ENCODE data around the gene MALT1. TPM values are rescaled to one million over a fixed set of nuclear protein-coding genes. Genes with fewer than 3 reads are reported as not detected.

The MALT1 gene
- total RNA-seq, 4 donors from 2014 or later = 9.9 to 24.8 (median 12.9) TPM

GRCh38 chr18:58802959-58803358 is 131.7 kb downstream of the MALT1 start:
- in situ Hi-C loops (cut with MboI; ENCODE audit: low sequenced_read_pairs in 4 of 4) = no loop called here
- Histone ChIP-seq H3K36me3 (no peaks in the 10 kb centered on the region), H3K27me3 (no peaks in the 10 kb centered on the region), H3K27ac (no peak overlapping the region), H3K4me1 (peaks cover 0 to 7% of the 10 kb centered on the region in 2 donors), H3K9me3 (no peaks in the 10 kb centered on the region), H3K4me3 (no peak overlapping the region)
- TF ChIP-seq POLR2A (IDR thresholded peaks at IDR 0.05) (no peak), CTCF (IDR thresholded peaks at IDR 0.05 in 4 of 5, conservative IDR thresholded peaks at IDR 0.05 in 1 of 5) (no peak)
- intact Hi-C loops (cut with DNase I; ENCODE audit: low total_unique reads) = no loop called here
- DNase-seq (no peak), ATAC-seq (no peak)

- in situ Hi-C loops (cut with MboI; ENCODE audit: low sequenced_read_pairs in 4 of 4) (no loop called here), intact Hi-C loops (cut with DNase I; ENCODE audit: low total_unique reads) (no loop called here)
- Histone ChIP-seq H3K4me3 (no peak overlapping the region), H3K36me3 (no peaks in the 10 kb centered on the region), H3K4me1 (peaks cover 0 to 7% of the 10 kb centered on the region in 2 donors), H3K27me3 (no peaks in the 10 kb centered on the region), H3K9me3 (no peaks in the 10 kb centered on the region), H3K27ac (no peak overlapping the region)
- ATAC-seq (no peak), DNase-seq (no peak)
- TF ChIP-seq CTCF (IDR thresholded peaks at IDR 0.05 in 4 of 5, conservative IDR thresholded peaks at IDR 0.05 in 1 of 5) (no peak), POLR2A (IDR thresholded peaks at IDR 0.05) (no peak)
These were observed 132.7 kb downstream of the MALT1 start for GRCh38 chr18:58803978-58804377.

Other genes starting within 250 kb of the MALT1 start
- gene ALPK2, start 42.4 kb upstream of the MALT1 start, total RNA-seq = 10 to 100 TPM; 46.6 to 81.5 (median 58.4) TPM
- gene ZNF532, start 193.4 kb downstream of the MALT1 start, total RNA-seq = 100 to 1,000 TPM in 1 of 4 donors, 10 to 100 TPM in 3; 54.7 to 124 (median 91.2) TPM